Peyer's patch (tissue), 4 donors: ENCODE data around the gene CDC42EP3. TPM values are rescaled to one million over a fixed set of nuclear protein-coding genes. Genes with fewer than 3 reads are reported as not detected.
A peak's percentile ranks its signal among the peaks of the same experiment; 100 is the strongest.

Experiments used
- DNase-seq, 3 donors: peaks; one replicate each; pipeline ENCODE4 v3.0.0-alpha.2; 2017 to 2019
- H3K27ac ChIP-seq, 4 donors: fragments of 200-600 bp; sonication (generic); one replicate each; pipeline ENCODE4 v1.5.1; 2016 to 2019
- H3K27me3 ChIP-seq, 2 donors: fragments of 200-600 bp; sonication (generic); one replicate each; pipeline ENCODE4 v1.5.1; 2019
- H3K36me3 ChIP-seq, 3 donors: fragments of 200-600 bp; sonication (generic); one replicate each; pipeline ENCODE4 v1.5.1; 2016 to 2019
- H3K4me1 ChIP-seq, 4 donors: fragments of 200-600 bp; sonication (generic); one replicate each; pipeline ENCODE4 v1.5.1; 2016 to 2019
- H3K4me3 ChIP-seq, 4 donors: fragments of 200-600 bp; sonication (generic); 1 replicate in 3 of 4; 2 replicates in 1 of 4; pipeline ENCODE4 v1.5.1; 2016 to 2019; ENCODE audit warnings: mild to moderate bottlenecking in 1 of 4
- H3K9me3 ChIP-seq, 4 donors: fragments of 200-600 bp; sonication (generic); one replicate each; pipeline ENCODE4 v1.5.1; 2016 to 2019; ENCODE audit warnings: mild to moderate bottlenecking in 1 of 4
- POLR2A ChIP-seq, 2 donors: fragments of 450-650 bp; IDR thresholded peaks; one replicate each; pipeline ENCODE4 v1.5.1; 2017; ENCODE audit warnings: antibody characterized with exemption in 2 of 2, mild to moderate bottlenecking in 2 of 2, moderate library complexity in 2 of 2
- total RNA-seq, 4 donors: library from RNA; depleted of rRNA; stranded (reverse); fragments of >200 nt; gene quantifications; one replicate each; pipeline ENCODE4 v1.1.0, GENCODE V29; 2016
- TF ChIP-seq, protein P1 (sequence below), 6 experiments: fragments of 450-650 bp in 4 of 6; fragments of 200-600 bp in 2 of 6; sonication (generic) in 1 of 6; IDR thresholded peaks; one replicate each; pipeline ENCODE4 v1.5.1; 2017 to 2019; ENCODE audit warnings: antibody characterized with exemption in 6 of 6, mild to moderate bottlenecking in 3 of 6, moderate library complexity in 1 of 6

Gene CDC42EP3
- total RNA-seq, 4 donors from 2014 or later, result 7.0 to 9.5 (median 7.6) TPM

DNA sequence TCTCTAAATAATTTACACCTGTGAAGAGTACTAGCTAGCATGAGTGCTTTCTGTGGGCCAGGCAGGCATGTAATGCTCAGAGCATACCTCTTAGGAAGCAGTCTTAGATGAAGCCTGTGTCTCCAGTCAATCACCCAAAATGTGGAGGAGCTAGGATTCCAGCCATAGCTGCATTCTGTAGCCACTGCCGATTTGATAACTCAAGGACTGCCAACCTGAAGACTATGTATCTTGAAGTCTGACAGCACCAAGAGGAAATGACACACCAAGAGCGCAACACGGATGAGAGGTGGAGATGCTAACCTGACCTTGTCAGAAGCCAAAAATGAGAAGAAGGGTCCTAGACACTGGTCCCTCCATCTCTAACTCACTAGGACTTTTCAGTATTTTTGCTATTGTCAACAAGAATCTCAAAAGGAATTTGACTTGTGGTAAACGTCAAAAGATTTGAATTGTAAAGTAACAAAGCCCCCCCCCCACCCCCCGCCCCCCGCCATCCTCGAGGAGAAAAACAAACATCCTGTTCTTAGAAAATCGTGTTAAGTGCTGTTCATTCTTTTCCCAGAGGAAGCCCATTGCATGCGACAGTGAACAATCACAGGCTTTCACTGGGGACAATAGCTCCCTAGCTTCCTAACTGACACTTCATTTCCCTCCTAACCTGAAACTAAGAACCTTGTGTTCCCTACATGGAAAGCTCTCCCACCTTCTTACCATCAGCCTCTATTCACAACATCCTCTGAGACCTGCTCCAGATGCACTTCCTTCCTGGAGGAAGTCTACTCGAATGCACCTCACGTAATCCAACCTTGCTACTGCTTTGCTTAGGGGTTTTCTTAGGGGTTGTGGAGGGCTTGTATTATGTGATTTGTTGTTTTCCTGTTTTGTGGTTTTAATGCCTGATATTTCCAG lies 14.7 kb downstream of the CDC42EP3 start:
- no peak for TF ChIP-seq POLR2A (IDR thresholded peaks at IDR 0.05)
- TF ChIP-seq, protein P1, sequence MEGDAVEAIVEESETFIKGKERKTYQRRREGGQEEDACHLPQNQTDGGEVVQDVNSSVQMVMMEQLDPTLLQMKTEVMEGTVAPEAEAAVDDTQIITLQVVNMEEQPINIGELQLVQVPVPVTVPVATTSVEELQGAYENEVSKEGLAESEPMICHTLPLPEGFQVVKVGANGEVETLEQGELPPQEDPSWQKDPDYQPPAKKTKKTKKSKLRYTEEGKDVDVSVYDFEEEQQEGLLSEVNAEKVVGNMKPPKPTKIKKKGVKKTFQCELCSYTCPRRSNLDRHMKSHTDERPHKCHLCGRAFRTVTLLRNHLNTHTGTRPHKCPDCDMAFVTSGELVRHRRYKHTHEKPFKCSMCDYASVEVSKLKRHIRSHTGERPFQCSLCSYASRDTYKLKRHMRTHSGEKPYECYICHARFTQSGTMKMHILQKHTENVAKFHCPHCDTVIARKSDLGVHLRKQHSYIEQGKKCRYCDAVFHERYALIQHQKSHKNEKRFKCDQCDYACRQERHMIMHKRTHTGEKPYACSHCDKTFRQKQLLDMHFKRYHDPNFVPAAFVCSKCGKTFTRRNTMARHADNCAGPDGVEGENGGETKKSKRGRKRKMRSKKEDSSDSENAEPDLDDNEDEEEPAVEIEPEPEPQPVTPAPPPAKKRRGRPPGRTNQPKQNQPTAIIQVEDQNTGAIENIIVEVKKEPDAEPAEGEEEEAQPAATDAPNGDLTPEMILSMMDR (IDR thresholded peaks at IDR 0.05), result no peak
- Histone ChIP-seq H3K4me3 (no peak overlapping the region), H3K36me3 (no peaks in the 10 kb centered on the region), H3K27me3 (no peaks in the 10 kb centered on the region), H3K9me3 (no peaks in the 10 kb centered on the region), H3K4me1 (peaks cover 0 to 31% (median 15%) of the 10 kb centered on the region in 4 donors), H3K27ac (peak overlapping the region in 3 of 4 donors; percentile 49 to 74 (median 64))
- DNase-seq, result peak in 1 of 3 donors; percentile 36

DNA sequence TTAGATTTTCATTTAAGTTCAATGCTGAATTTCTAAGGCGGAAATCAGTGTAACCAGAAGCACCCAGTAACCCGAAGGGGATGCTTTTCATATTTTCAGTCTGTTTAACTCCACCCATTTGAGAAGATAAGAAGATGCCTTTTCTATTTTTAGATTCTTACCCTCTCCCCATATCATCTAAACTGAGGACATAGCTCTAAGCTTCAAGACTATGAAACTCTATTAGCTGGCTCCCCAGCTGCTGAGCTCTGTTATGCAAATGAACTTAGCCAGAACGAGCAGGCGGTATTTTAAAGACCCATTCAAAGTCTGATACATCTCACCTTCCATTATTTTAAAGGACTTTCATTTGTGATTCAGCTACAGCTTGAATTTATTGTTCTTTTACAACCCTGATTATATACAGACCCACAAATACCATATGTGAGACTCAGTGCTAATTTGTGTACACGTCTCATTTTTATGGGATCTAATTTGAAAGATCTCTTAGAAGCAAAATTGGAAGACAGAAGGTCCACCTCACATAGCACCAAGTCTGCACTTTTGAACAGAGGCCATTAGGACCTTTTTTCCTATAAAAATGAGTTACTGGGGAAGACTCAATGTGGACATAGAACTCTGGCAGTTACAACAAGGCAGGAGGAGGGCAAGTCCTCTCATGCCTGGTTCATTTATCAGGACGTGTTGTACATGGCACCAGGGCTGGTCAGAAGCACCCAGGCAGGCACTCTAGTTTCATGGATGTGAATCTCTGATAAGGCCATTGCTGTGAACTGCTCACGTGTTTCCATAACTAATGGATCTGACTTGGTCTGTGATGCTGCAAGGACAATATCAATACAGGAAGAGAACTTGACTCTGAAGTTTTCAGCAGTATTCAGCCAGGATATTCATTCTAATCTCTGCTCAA lies 16.3 kb downstream of the CDC42EP3 start:
- Histone ChIP-seq H3K27ac (peak overlapping the region; percentile 49 to 74 (median 58)), H3K9me3 (no peaks in the 10 kb centered on the region), H3K4me3 (no peak overlapping the region), H3K36me3 (no peaks in the 10 kb centered on the region), H3K27me3 (no peaks in the 10 kb centered on the region), H3K4me1 (peaks cover 0 to 31% (median 17%) of the 10 kb centered on the region in 4 donors)
- peak in 1 of 3 donors; percentile 60 for DNase-seq
- TF ChIP-seq, protein P1 (IDR thresholded peaks at IDR 0.05), result no peak
- TF ChIP-seq POLR2A (IDR thresholded peaks at IDR 0.05), result no peak

DNA sequence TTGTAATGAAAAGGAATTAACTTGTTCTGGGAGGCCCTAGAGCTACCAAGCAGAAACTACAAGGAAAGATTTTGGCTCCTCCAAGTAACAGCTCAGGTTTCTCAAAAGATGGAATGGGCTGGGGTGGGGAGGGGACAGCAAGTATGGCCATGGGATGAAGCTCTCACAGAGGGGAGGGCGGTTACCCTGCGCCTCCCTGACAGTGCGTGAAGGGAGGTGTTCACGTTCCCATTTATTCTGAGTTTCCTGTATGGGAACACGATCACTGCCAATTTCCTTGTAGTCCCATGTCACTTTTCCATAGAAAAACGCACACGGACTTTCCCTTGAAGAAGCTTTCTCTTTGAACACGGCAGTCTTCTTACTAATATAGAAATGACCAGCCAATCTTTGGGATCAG lies 17.0 kb downstream of the CDC42EP3 start:
- H3K4me3 ChIP-seq, result no peak overlapping the region
- peak overlapping the region; percentile 52 to 74 (median 58) for H3K27ac ChIP-seq
- no peaks in the 10 kb centered on the region for H3K36me3 ChIP-seq
- peaks cover 0 to 31% (median 17%) of the 10 kb centered on the region in 4 donors for H3K4me1 ChIP-seq
- H3K9me3 ChIP-seq, result no peaks in the 10 kb centered on the region
- TF ChIP-seq, protein P1 (IDR thresholded peaks at IDR 0.05), result no peak
- no peak for TF ChIP-seq POLR2A (IDR thresholded peaks at IDR 0.05)
- DNase-seq, result no peak
- no peaks in the 10 kb centered on the region for H3K27me3 ChIP-seq

DNA sequence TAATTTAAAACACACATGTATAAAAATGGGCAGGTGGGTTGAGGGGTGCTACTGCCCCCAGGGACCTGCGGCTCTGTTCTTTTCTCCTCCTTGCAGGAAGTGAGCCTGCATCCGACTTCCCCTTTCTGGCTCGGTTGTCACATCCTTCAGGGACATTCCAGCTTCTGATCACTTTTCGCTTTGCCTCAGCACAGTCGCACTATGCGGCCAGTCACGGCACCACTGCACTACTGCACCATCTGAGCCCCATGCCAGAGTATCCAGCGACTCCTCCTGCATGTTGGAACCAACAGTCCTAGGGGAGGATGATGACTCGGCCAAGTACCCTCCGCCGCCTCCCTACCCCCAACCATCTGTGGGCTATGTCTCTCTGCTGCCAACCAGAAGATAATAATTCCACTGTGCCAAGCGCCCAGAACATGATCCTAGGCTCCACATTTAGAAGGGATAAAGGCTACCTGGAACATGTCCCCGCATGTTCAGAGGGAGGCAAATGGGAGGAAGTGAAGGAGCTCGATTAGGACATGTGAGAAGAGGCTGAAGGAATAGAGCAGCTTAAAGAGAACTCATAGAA lies 17.6 kb downstream of the CDC42EP3 start:
- DNase-seq, result peak in 2 of 3 donors; percentile 72 to 74
- H3K9me3 ChIP-seq, result no peaks in the 10 kb centered on the region
- no peaks in the 10 kb centered on the region for H3K27me3 ChIP-seq
- H3K4me3 ChIP-seq, result no peak overlapping the region
- H3K27ac ChIP-seq, result peak overlapping the region; percentile 52 to 74 (median 58)
- peaks cover 0 to 31% (median 17%) of the 10 kb centered on the region in 4 donors for H3K4me1 ChIP-seq
- H3K36me3 ChIP-seq, result no peaks in the 10 kb centered on the region
- TF ChIP-seq, protein P1 (IDR thresholded peaks at IDR 0.05), result no peak
- TF ChIP-seq POLR2A (IDR thresholded peaks at IDR 0.05), result no peak

DNA sequence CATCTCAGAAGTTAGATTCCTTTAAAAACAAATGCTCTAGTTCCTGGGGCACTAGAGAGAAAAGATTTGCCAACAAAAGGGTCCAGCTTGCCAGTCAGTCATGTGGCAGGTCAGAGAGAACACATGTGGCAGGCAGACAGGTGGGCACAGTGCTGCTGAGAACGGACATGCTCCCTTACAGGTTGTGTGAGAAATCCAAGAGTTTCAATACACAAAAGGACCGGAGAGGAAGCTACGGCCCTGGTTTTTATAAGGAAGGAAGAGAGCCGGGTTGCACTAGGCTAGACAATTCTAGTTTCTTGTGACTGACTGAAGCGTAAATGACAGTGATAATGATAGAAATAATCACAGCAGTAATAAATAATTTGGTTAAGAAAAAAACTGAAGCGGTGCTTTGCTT lies 18.3 kb downstream of the CDC42EP3 start:
- Histone ChIP-seq H3K9me3 (no peaks in the 10 kb centered on the region), H3K36me3 (no peaks in the 10 kb centered on the region), H3K4me3 (no peak overlapping the region), H3K4me1 (peaks cover 0 to 36% (median 21%) of the 10 kb centered on the region in 4 donors), H3K27ac (peak overlapping the region in 3 of 4 donors; percentile 52 to 74 (median 64)), H3K27me3 (no peaks in the 10 kb centered on the region)
- DNase-seq, result no peak
- TF ChIP-seq POLR2A (IDR thresholded peaks at IDR 0.05), result no peak
- TF ChIP-seq, protein P1 (IDR thresholded peaks at IDR 0.05), result no peak
